HTR-8/SVneo (cell line): ENCODE results near the gene STRIP1.

Source experiments
- DNase-seq: peaks from one replicate; pipeline ENCODE4 v3.0.0; 2011; ENCODE audit warnings: low spot score, mixed read lengths; ENCODE audit not compliant: insufficient read length
- FAIRE-seq: peaks from 2 replicates; lab custom pipeline; 2011; peaks lifted over from hg19 to GRCh38; lab: Jason Lieb, UNC

STRIP1 gene

GRCh38 chr1:110087812-110088738 lies 53.7 kb downstream of the STRIP1 start:
- DNase-seq (peak; percentile 63), FAIRE-seq (no peak)

DNA sequence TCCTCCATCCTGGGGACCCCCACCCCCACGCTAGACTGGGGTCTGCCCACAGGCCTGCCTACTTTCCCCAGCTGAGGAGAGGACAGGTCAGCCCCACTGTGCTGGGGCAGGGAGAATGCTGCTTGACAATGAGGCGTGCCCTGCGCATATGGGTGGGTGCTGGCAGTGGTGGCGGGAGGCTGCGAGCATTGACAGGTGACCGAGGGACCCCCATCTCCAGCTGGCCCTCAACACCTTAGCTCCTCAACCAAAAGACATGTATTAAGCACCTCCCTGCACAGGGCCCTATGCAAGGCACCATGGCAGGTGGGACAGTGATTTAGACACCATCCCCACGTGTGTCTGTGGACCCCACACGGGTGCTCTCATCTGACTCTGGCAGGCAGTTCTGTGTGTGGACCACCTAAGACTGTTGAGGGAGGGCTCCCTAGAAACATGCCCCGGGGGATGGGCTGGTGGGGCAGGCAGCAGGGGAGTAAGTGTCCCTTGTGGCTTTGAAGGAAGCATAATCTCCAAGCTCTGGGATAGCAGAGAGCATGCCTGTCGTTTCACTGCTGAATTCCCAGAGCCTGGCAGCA lies 54.4 kb downstream of the STRIP1 start:
- DNase-seq (no peak), FAIRE-seq (no peak)

DNA sequence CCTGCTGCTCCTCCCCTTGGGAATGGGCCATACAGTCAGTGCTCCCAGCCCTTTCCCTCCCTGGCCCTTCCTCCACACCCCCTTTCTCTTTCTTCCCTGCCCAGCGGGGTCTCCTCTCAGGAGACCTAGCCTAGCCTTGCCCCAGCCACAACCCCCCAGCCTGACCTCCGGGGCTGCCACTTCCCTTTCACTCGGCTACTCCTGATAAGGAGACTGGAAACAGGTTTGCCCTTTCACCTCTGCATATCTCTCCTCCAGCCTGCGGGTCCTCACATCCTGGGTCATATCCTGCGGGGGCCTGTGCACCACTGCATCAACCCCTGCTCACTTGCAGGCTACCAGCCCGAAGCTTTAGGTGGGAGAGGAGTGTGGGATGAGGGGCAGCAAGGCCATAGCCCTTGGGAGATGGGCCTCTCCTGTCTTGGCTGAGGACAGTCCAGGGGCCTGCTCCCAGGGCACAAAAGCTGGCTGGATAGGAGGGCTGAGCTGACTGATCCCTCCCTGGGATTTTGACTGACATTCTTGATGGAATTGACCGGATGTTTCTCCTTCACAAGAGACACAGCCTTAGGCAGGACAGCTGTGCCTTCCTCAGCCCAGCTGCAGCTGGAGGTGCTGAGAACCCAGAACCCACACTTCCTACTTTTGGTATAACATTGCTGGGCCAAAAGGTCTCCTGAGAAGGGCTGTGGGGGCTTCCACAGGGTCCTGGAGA lies 55.3 kb downstream of the STRIP1 start:
- no peak for DNase-seq
- FAIRE-seq: no peak

DNA sequence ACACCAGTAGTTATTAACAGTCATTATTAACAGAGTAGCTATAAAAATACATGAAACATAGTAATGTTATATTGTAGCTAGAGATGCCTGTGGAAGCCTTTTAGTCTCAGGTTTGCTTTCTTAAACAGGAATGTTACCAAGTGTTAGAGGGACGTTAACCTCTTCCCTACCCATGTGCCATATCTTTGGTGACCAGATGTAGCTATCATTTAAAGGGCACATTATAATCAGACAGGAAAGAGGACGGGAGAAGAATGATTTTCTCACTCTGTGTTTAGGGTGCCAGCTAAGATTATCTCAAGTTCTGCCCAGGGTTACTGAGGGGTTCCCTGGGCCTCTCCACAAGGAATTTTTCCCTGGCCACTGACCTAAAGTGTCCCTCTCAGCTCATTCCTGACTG lies 57.0 kb downstream of the STRIP1 start:
- DNase-seq: no peak
- FAIRE-seq: no peak

GRCh38 chr1:110091791-110092190 lies 57.4 kb downstream of the STRIP1 start:
- no peak for FAIRE-seq
- DNase-seq: no peak

DNA sequence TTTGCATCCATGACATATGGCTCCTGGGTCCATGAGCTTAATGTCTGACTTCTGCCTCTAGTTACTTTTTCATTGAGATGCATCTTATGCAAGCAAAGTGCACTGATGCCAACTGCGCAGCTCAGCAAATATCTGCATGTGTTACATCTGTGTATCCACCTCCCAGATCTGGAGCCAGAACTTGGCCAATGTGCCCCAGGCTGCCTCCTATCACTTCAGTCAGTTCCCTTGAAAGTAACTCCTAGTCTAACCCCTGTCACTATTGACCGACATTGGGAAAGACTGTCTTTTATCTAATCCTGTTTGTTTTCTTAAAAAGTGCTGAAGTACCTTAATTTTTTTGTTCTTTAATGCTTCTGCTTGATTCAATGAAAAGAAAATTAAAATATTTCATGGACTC lies 58.6 kb downstream of the STRIP1 start:
- DNase-seq (no peak), FAIRE-seq (no peak)

GRCh38 chr1:110094931-110095654 lies 60.7 kb downstream of the STRIP1 start:
- DNase-seq (no peak), FAIRE-seq (no peak)

- no peak for DNase-seq
- no peak for FAIRE-seq
Observed at GRCh38 chr1:110097507-110098221, 63.2 kb downstream of the STRIP1 start.

- DNase-seq (peak; percentile 25), FAIRE-seq (no peak)
Observed at GRCh38 chr1:110098222-110099026, 64.0 kb downstream of the STRIP1 start.

- DNase-seq: no peak
- no peak for FAIRE-seq
Observed at GRCh38 chr1:110100335-110100734, 65.9 kb downstream of the STRIP1 start.

GRCh38 chr1:110102081-110102480 lies 67.7 kb downstream of the STRIP1 start:
- FAIRE-seq: no peak
- DNase-seq: peak; percentile 28
